Epidermal melanocyte (primary cell): ENCODE measurements around the gene BET1.
"Not testable (repeated sequence)": the region's sequence is repeated elsewhere in the genome, so short reads cannot be mapped to it uniquely, and the experiment has no call there.

ENCODE experiments used
- DNase-seq: peaks from one replicate; pipeline ENCODE4 v3.0.0; 2011; ENCODE audit warnings: low spot score; ENCODE audit not compliant: insufficient read length

The BET1 gene, protein sequence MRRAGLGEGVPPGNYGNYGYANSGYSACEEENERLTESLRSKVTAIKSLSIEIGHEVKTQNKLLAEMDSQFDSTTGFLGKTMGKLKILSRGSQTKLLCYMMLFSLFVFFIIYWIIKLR

DNA sequence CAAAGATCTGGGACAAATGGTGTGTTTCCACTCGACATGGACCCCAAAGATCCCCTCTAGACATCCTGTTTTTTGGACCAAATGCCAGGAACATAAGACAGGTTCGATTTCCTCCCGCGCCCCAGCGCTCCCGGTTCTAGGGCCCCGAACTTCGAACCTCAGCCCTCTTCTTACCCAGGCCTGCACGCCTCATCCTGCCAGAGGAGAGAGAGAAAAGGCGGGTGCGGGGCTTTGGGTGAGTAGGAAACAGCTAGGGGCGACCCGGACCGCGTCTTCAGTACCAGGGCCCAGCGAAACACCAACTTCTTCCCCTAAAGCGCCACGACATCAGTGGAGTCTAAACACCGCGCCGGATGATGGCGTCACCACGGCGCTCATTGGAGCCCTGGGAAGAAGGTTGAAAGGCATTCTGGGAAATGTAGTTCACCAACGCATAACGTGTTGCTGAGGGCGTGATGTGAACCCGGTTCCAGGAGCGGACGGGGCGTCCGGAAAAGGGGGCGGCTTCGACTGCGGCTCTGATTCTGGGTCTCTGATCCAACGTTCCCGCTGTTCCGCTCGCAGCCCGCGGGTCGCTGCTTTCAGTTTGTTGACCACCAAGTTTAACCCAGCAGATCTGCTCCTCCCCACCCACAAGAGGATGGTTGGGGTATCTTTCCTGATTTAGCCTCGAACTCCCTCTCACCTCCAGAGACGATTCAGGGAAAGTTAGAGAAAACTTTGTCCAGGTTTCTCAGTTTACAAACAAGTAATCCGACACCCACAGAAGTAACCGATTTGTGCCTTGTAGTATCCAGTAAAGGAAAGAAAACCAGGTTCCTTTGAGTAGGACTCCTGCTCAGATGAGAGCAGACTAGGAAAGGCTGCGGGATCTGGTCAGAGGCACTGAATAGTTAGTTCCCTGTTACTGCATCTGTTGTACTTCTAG, at the start of gene BET1:
Gene BET1 (minus strand): TSS at position 332 of the 928 bp plus-strand sequence. CDS start 139 bp downstream, at position 193.
- DNase-seq, result peak; percentile 99

DNA sequence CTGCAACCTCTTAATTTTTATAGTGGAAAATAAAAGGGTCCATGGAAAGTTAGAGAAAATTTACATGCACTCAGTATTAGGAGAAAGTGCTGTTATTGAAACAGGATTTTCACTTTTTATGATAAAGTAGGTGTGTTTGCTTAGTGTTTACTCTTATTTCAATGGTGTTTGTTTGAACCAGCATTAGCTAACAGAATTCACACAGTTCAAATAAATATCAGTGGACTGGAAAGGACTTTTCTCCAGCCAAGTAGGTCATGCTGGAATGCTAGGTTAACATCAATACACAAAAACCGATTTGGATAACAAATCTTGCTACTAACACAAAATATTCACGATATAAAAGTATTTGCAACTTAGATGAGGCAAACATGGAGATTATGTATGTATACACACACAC, 49.4 kb upstream of the BET1 start:
- DNase-seq, result no peak

DNA sequence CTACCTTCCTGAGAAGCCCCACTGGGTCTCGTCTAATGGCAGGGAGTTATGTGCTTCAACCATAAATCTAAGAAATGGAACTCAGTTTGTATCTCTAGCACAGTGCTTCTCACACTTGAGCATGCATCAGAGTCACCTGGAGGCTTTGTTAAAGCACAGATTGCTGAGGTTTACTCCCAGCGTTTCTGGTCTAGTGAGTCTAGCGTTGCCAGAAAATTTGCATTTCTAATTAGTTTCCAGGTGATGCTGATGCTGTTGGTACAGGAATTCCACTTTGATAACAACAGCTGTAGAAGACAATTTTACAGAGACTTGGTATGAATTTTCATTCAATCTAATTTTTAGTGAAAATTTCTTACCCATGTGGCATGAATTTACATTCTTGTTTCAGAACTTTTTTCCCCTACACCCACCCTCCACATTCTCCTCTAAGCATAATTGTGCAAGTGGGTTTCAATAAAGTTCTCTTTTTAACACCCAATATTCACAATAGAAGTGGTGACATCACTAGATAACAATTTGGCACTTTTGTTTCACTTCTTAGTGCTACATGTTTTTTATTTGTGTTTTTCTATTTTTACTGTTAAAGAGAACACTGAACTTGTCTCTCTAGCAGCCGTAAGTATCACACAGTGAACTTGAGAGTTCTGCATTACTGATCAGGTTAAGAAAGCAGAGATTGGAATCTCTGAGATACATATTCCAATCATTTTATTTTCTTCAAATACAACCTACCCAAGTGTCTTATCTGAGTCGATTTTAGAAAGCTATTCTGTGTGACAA, 48.4 kb upstream of the BET1 start:
- no peak for DNase-seq

DNA sequence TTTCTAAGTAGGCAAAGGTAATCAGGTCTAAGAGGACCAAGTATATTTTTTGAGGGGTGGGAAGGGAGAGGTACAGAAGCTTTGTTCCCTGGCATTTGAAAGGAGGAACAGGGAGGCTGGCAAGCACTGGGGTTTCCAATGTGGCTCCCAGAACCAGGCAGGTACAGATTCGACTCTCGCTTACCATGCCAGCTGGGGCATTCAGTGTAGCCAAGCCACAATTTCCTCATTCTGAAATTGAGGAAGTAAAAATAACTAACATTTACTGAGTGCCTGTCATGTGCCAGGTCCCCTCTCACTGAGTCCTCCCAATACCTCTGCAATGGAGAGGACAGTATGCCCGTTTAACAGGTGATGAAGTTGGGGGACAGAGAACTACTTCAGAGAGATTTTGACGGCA, 45.9 kb upstream of the BET1 start:
- no peak for DNase-seq

DNA sequence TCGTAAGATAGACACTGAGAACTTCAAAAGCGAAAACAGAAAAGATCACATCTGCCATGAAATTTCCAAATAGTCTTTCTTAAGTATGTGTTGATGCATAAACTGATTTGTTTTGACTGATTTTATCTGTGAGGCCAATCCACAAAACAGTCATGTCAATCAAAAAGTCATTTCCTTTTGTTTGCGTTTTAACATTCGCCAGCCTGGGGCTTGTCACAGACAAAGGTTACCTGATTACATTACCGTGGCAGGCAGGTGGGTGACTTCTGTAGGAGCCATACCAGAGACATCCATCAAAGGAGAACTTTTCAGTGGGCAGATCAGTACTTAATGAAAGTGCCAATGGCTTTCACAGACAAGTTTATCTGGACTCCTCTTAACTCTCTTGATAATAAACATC, 45.5 kb upstream of the BET1 start:
- DNase-seq, result no peak

DNA sequence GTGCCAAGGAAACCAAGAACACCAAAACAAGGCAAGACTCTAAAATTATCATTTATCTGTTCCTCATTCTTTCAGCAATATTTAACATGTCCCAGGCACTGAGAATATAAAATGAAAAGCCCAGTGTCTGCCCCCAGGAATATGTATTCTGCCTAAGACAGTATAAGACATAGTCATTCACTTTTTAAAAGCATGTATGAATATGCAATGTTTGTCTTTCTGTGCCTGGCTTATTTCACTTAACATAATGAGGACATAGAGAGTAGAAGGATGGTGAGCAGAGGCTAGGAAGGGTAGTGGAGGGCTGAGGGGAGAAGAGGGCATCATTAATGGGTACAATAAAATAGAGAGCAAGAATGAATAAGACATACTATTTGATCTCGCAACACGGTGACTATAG, 44.6 kb upstream of the BET1 start:
- no peak for DNase-seq

DNA sequence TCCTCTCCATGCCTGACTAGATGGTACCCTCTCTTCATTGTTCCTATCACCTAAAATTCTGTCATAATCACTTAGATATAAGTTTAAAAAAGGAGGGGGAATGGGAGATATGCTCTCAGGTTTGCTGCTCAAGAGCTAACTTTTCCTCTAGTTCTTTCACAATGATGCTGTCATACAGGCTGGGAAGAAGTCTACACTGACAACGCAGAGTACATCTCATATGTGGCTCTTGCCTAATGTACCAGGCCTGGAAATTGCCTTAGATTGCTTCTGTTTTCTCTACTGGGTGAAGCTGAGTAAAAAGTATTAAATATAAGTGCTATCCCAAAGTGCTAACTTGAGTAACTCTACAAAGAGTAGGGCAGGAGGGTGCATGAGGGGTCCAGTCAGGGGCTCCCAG, 43.8 kb upstream of the BET1 start:
- no peak for DNase-seq

DNA sequence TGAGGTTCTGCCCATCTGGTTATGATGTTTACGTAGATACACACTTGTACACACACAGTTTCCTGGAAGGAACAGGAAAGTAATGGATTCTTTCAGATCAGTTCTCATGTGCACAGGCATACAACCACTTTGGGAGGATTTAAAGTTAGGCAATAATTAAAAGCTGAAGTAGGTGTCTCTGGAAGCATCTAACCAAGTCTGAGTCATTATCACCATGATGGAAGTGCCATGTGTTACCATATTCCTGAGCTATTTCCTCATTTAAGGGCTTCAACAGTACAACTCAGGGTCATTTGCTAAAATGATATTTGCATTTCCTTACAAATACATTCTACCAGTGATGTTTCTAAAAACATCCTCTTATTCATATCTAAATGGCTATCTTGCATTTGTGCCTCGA, 41.4 kb upstream of the BET1 start:
- DNase-seq, result no peak

DNA sequence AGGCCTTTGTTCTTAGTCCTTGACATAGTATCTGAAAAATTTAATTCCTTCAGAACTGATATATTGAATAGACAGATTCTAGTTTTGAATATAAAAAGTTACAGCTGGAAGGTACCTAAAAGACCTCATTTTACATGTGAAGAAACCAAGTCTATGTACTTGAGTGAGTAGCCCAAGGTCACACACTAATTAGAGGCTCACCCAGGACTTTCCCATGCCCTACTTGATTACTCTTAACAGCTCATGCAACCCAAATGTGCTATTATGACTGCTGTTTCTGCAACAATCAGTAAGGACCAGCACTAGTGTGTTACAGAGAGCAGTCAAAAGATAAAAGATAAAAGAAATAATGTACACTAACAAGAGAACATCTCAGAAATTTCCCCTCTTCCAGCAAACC, 40.7 kb upstream of the BET1 start:
- DNase-seq, result no peak

DNA sequence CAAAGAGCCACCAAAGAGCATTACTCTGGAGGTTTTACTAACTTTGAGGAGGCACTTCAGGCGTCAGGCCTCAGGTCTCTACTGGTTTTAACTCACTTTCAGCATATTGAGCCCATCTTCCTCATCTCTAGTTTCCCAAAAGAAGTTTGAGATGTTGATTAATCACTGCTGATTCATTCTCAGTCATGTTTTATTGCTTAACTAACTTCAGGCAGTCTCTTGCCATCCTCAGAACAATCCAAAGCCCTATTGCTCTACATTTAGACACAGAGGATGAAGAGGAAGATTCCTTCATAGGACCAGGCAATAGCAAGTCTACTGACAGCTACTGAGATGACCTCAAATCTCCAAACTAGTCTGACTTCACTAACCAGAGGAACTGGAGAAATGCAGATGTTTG, 39.1 kb upstream of the BET1 start:
- DNase-seq, result no peak

DNA sequence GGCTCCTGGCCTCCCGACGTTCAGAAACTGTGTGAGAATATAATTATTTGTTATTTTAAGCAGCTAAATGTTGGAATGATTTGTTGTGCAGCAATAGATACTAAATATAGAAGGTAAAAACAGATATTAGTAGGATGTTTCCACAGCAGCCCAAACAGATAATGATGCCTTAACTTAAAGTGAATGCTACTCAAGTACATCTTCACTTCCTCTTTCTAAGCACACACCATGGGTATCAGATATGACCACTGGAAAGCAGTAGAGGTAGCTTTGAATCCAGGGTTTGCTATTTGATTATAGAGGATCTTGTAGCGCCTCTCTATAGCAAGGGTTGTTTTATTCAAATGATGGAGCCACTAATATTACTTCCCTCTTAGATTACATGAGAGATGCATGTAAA, 38.2 kb upstream of the BET1 start:
- DNase-seq, result no peak

DNA sequence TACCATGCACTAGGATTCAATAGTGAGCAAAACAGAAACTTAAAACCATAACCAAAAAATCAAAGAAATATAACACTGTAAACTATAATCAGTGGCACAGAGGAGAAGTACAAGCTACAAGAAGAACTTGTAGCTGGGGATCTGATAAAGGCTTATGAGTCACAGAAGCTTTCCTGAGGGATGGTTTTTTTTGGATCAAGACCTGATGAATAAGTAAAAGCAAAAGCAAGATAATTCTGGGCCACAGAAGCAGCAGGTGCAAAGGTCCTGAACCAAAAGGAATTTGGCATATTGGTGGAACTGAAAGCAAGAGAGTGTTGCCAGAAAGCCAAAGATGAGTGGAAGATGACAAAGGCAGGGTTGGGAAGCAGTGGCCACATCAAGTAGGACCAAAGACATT, 37.4 kb upstream of the BET1 start:
- no peak for DNase-seq

DNA sequence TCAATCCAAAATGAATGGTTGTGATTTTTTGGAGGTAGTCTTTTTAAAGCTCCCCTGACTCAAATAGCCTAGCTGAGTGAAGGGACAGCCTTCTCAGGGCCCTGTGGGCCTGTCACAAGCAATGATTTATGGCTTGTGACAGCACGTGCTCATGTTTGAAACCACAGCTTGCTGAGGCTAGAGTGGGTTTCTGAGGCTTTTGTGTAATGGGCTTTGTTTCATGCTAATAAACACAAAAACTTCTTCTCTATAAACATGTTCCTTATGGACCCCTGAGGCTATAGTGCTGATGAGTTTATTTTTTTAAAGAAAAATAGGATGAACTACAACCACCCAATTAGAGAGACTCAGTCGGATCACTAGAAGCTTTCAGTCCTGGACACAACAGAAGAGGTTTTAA, 36.1 kb upstream of the BET1 start:
- no peak for DNase-seq

DNA sequence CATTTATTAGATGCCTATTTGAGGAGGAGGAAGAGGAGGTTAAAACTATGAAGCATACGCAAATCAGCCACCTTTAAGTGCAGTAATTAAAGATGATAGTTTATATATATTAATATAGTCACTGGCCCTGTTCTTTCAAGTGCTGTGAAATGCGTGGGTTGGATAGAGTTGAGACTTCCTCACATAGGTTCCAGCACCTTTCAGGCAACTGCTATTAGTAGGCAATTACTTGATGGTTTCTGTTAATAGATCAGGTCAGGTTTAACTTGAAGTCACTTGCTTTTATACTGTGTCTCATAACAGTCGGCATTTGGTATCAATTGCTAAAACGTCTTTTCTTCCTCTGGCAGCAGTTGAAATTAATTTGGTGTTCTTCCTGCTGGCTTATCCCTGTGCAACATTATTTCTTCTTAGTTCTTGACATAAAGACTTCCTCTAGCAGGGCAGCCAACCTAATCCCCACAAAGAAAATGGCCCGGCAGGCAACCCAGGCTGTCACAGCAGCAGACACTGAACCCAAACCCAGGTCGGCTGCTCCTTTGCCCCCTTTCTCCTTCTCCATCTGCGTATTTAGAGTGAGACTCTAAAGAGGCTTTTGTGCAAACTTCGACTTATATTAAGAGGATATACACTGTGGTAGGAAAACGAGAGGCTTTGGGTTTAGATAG, 35.3 kb upstream of the BET1 start:
- DNase-seq, result no peak

DNA sequence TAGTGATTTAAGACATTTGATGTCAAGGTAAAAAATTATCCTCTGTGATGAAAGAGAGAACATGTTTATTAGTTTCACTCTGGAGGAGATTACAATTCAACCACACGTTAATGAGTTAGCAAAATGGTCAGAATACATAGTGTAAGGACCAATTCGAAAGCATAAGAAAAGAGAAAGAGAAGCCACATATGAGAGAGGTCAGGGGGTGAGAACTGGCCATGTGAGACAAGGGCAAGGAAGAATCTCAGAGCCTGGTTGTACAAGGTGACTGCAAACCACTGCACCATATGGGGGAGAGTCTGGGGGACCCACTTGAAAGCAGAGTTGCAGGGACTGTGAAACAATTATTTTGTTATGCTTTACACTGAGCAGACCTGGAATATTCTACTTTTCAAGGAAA, 27.7 kb upstream of the BET1 start:
- DNase-seq, result no peak

DNA sequence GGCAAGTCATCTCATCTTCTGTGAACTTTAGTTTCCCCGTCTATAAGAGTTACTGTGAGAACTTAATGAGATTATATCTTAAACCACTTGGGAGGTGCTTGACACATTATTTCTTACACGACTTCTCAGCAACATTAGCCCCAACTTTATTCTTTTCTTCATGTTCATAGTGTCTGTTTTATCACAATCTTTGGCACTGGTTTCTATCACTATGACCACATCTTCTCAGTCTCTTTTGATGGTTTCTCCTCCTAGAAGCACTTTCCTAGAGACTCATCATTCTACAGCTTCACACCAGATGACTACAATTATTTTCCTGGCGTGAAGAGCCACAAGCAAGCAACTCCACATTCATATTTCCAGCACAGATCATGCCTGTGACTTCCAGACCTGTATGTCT, 26.5 kb upstream of the BET1 start:
- DNase-seq, result no peak

DNA sequence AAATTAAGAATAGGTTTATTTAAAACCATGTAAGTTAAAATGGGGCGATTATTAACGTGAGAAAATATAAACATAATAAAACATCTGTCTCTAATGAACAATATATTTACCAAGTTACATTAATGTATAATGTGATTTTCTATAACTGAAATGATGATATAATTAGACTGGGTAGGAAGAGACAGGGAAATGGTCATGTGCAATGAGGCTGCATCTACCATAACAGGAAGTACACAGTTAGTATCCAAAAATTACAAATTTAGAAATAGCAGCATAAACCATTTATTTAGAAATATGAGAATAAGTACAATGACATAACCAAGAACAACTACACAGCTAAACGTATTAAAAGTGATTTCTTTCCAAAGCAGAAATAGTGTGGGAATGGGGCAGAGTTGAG, 25.8 kb upstream of the BET1 start:
- no peak for DNase-seq

DNA sequence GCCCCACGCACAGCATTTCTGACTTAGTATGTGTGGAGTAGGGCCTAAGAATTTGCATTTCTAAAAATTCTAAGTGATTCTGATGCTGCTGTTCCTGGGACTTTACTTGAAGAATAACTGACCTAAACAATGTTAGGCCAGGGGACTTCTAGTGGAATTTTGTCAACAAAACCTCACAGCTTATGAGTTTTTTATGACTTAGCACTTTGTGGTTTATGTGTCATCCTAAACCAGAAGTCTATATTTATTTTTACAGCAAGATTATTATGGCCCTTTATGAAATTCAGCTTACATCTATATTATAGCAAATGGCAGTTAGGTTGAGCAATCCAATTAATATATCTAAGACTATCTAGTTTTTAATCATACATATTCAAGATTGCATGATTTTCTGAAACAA, 24.6 kb upstream of the BET1 start:
- no peak for DNase-seq

DNA sequence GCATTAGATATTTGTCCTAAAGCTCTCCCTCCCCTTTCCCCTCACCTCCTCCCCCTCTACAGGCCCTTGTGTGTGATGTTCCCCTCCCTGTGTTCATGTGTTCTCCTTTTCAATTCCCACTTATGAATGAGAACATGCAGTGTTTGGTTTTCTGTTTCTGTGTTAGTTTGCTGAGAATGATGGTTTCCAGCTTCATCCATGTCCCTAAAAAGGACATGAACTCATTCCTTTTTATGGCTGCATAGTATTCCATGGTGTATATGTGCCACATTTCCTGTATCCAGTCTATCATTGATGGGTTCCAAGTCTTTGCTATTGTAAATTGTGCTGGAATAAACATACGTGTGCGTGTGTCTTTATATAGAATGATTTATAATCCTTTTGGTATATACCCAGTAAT, 22.5 kb upstream of the BET1 start:
- not testable (repeated sequence) for DNase-seq

DNA sequence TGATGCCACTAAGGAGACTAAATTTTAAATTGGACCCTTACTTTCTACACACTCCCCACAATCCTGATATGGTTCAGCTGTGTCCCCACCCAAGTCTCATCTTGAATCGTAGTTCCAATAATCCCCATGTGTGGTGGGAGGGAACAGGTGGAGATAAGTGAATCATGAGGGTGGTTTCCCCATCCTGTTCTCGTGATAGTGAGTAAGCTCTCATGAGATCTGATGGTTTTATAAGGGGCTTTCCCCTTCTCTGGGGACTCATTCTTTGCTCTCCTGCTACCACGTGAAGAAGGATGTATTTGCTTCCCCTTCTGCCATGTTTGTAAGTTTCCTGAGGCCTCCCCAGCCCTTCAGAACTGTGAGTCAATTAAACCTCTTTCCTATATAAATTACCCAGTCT, 18.4 kb upstream of the BET1 start:
- no peak for DNase-seq

DNA sequence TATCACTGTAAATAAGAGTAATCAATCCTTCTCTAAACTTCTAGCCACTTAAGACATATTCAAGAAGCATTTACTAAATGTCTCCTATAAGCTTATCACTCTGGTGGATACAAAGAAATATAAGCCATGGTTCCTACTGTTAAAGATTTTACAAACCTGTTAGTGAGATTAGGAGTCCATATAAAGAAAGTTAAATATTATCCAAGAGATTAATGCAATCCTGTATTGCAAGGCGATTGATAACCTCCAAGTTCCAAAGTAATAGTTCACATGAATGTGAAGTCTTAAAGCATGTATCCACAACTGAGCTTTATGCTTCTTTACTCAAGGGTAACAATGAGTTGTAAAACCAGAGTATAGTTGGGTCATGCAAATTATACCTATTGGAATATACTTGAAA, 12.6 kb upstream of the BET1 start:
- no peak for DNase-seq

DNA sequence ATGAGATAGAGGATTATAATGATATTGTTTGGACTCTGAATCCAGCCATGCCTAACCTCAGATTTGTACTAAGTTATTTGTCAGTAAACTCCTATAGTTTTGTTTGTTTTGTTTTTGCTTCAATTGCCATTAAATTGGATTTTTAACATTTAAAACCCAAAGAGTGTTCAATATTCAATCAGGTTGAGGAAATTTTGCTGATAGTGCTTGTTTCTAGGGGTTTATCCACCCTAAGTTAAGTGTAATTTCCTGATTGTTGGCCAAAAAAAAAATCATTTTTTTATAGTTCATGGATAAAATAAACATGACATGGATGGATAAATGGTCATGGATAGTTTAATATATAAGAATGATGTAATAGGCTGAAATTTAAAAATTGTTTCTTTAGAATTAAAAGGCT, 11.4 kb upstream of the BET1 start:
- no peak for DNase-seq
